Lower lobe of right lung (tissue), 2 donors: Measurements from ENCODE around the gene ACP1. TPM values are rescaled to one million over a fixed set of nuclear protein-coding genes. Genes with fewer than 3 reads are reported as not detected.

Source experiments
- ATAC-seq, 2 donors: fragments of 200-7000 bp; cut with Tn5 transposase; one replicate each; pipeline ENCODE4 v1.9.1; 2020 to 2022; ENCODE audit warnings: mild to moderate bottlenecking in 2 of 2, moderate library complexity in 2 of 2
- DNase-seq: peaks from one replicate; pipeline ENCODE4 v3.0.0-alpha.2; 2020
- H3K27ac ChIP-seq: fragments of 200-600 bp; one replicate; pipeline ENCODE4 v1.8.0; 2022
- H3K27me3 ChIP-seq: fragments of 200-600 bp; one replicate; pipeline ENCODE4 v1.8.0; 2022; ENCODE audit warnings: low read depth
- H3K36me3 ChIP-seq: fragments of 200-600 bp; one replicate; pipeline ENCODE4 v1.8.0; 2022; ENCODE audit warnings: mild to moderate bottlenecking
- H3K4me1 ChIP-seq: fragments of 200-600 bp; one replicate; pipeline ENCODE4 v1.8.0; 2022
- H3K4me3 ChIP-seq: fragments of 200-600 bp; one replicate; pipeline ENCODE4 v1.8.0; 2022; ENCODE audit warnings: mild to moderate bottlenecking
- H3K9me3 ChIP-seq: fragments of 200-600 bp; one replicate; pipeline ENCODE4 v1.8.0; 2022
- CTCF ChIP-seq: fragments of 200-600 bp; IDR thresholded peaks from one replicate; pipeline ENCODE4 v1.8.0; 2022; ENCODE audit warnings: antibody characterized with exemption, mild to moderate bottlenecking
- intact Hi-C: fragments of 100-400 bp; cut with DNase I; formaldehyde crosslinking; loops from one replicate; pipeline ENCODE4 v1.11.0; 2022
- total RNA-seq: library from RNA; stranded (reverse); fragmentation: NEBNext Ultra II Directional; extraction: Animal tissue kit (Norgen Biotek cat#: 25700); gene quantifications from one replicate; pipeline ENCODE4 v1.2.1, GENCODE V29; 2021
- donor health status: DM: no; HTN: yes; CAD: no; lungs with severe emphysema.

ACP1 gene
- total RNA-seq, 1 donor from 2014 or later, result 68.6 TPM

- no peaks in the 10 kb centered on the region for H3K27me3 ChIP-seq
- no peak overlapping the region for H3K4me3 ChIP-seq
- H3K27ac ChIP-seq, result no peak overlapping the region
- DNase-seq (no peak), ATAC-seq (no peak)
- no peaks in the 10 kb centered on the region for H3K4me1 ChIP-seq
- intact Hi-C loops, result no loop called here
- H3K9me3 ChIP-seq, result no peaks in the 10 kb centered on the region
- peaks cover 62% of the 10 kb centered on the region for H3K36me3 ChIP-seq
- TF ChIP-seq CTCF, result no peak
Observed at GRCh38 chr2:248724-249123, 16.0 kb upstream of the ACP1 start.

GRCh38 chr2:249538-250042, 15.2 kb upstream of the ACP1 start:
- H3K27ac ChIP-seq, result no peak overlapping the region
- H3K27me3 ChIP-seq, result no peaks in the 10 kb centered on the region
- no peaks in the 10 kb centered on the region for H3K4me1 ChIP-seq
- no peak overlapping the region for H3K4me3 ChIP-seq
- H3K36me3 ChIP-seq, result peaks cover 55% of the 10 kb centered on the region
- DNase-seq (no peak), ATAC-seq (no peak)
- intact Hi-C loops, result no loop called here
- H3K9me3 ChIP-seq, result no peaks in the 10 kb centered on the region
- no peak for TF ChIP-seq CTCF

- no peak overlapping the region for H3K4me3 ChIP-seq
- intact Hi-C loops, result no loop called here
- peaks cover 37% of the 10 kb centered on the region for H3K36me3 ChIP-seq
- no peak overlapping the region for H3K27ac ChIP-seq
- TF ChIP-seq CTCF, result no peak
- no peaks in the 10 kb centered on the region for H3K27me3 ChIP-seq
- H3K9me3 ChIP-seq, result no peaks in the 10 kb centered on the region
- no peaks in the 10 kb centered on the region for H3K4me1 ChIP-seq
- DNase-seq, result no peak
- ATAC-seq, result no peak
Observed at GRCh38 chr2:252001-252602, 12.6 kb upstream of the ACP1 start.

GRCh38 chr2:253202-253638, 11.5 kb upstream of the ACP1 start:
- no peak overlapping the region for H3K27ac ChIP-seq
- no peak for ATAC-seq
- H3K36me3 ChIP-seq, result peaks cover 31% of the 10 kb centered on the region
- TF ChIP-seq CTCF, result no peak
- no peak for DNase-seq
- H3K27me3 ChIP-seq, result no peaks in the 10 kb centered on the region
- H3K4me3 ChIP-seq, result no peak overlapping the region
- H3K4me1 ChIP-seq, result no peaks in the 10 kb centered on the region
- no peaks in the 10 kb centered on the region for H3K9me3 ChIP-seq
- intact Hi-C loops, result no loop called here

- no peak for TF ChIP-seq CTCF
- ATAC-seq (no peak), DNase-seq (no peak)
- Histone ChIP-seq H3K27ac (no peak overlapping the region), H3K9me3 (no peaks in the 10 kb centered on the region), H3K36me3 (peaks cover 20% of the 10 kb centered on the region), H3K27me3 (no peaks in the 10 kb centered on the region), H3K4me3 (no peak overlapping the region), H3K4me1 (no peaks in the 10 kb centered on the region)
- intact Hi-C loops, result no loop called here
Observed at GRCh38 chr2:254241-254640, 10.5 kb upstream of the ACP1 start.
